Fibroblast of mammary gland (primary cell): ENCODE measurements around the gene GREM2.

Experiments
- DNase-seq: peaks from one replicate; pipeline ENCODE4 v3.0.0-alpha.2; 2010; ENCODE audit warnings: low read depth
- H3K4me3 ChIP-seq: 2 replicates; pipeline ENCODE4 v1.5.1; 2011; ENCODE audit warnings: low read depth, mild to moderate bottlenecking, low read length, moderate library complexity; ENCODE audit not compliant: control insufficient read depth
- TF ChIP-seq, protein P1 (sequence below): conservative IDR thresholded peaks from 2 replicates; pipeline ENCODE4 v1.5.1; 2011; ENCODE audit warnings: low read depth, low read length, inconsistent platforms; ENCODE audit not compliant: control insufficient read depth, insufficient read depth

GREM2 gene

DNA sequence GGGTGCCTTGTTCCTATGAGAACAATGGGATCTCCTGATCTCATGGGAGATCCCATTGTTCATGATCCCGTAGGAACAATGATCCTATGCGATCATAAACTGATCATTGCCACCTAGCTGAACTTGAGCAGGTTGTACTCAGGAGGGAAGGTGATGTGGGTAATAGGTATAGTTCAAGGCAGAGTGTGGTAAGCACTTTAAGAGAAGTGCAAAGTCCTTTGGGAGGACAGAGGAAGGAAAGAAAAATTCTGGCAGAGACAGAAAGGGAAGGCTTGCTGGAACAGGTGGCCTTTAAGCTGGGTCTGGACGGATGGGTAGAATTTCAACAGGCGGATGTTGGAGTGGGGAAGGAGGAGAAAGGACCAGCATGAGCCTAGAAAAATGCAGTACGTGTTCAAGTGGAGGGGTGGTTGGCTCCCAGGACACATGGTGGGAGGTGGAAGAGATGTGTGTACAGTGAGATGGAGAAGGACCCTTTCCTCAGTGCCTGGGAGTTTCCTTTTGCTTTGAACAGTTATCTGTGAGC lies 22.3 kb downstream of the GREM2 start:
- TF ChIP-seq, protein P1, sequence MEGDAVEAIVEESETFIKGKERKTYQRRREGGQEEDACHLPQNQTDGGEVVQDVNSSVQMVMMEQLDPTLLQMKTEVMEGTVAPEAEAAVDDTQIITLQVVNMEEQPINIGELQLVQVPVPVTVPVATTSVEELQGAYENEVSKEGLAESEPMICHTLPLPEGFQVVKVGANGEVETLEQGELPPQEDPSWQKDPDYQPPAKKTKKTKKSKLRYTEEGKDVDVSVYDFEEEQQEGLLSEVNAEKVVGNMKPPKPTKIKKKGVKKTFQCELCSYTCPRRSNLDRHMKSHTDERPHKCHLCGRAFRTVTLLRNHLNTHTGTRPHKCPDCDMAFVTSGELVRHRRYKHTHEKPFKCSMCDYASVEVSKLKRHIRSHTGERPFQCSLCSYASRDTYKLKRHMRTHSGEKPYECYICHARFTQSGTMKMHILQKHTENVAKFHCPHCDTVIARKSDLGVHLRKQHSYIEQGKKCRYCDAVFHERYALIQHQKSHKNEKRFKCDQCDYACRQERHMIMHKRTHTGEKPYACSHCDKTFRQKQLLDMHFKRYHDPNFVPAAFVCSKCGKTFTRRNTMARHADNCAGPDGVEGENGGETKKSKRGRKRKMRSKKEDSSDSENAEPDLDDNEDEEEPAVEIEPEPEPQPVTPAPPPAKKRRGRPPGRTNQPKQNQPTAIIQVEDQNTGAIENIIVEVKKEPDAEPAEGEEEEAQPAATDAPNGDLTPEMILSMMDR, result no peak
- no peak for DNase-seq
- H3K4me3 ChIP-seq, result no peak overlapping the region

DNA sequence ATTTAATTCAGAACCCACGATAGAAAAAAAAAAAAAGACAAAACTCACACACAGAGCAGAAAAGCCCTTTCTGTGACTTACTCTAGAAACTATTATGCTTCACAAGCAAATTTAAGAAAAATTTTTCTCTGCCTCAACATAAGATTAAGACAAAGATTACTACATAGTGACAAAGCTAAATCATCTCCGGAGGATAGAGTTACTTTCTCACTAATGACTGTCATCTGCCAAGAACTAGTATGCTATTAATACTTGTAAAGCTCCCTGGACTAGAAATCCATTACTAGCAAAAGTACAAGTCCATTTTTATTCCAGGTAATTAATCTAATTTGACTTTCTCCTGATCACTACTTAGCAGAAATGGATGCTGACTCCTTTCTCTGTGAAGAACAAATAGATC lies 25.9 kb downstream of the GREM2 start:
- H3K4me3 ChIP-seq, result no peak overlapping the region
- DNase-seq, result no peak
- TF ChIP-seq, protein P1, result no peak

DNA sequence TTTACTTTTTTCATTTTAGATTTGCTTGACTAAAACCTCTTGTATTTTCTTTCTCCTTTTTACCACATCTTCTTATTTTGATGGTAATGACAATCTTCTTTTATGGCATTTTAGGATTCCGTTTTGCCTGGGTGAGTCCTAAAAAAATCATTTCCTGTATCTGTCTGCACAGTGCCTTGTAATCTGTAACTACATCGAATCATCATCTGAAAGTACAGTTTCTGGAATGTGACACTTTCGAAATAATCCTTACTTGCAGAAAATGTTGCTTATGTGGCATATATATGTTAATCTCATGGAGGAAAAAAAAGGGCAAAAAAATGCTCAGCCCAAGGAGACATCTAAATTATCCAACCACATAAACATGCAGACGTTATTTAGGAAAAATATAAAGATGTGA lies 29.0 kb downstream of the GREM2 start:
- TF ChIP-seq, protein P1, result no peak
- peak; percentile 22 for DNase-seq
- no peak overlapping the region for H3K4me3 ChIP-seq

DNA sequence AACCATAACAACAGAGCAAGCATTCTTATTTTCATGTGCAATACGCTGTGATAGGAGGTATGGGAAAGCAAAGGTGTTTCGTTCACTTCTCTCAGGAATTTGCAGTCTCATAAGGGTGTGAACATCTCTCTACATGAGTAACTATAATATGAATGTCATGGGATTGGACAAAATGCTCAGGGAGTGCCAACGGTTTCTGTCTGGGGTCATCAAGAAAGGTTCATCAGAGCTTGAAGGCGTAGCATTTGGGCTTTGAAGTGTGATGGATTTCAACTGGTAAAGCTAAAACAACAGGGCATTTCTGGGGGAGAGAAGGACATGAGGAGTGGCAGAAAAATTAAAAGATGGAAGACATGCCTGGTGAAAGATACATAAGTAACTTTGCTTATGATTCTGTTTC lies 32.4 kb downstream of the GREM2 start:
- H3K4me3 ChIP-seq, result no peak overlapping the region
- no peak for DNase-seq
- TF ChIP-seq, protein P1, result no peak

DNA sequence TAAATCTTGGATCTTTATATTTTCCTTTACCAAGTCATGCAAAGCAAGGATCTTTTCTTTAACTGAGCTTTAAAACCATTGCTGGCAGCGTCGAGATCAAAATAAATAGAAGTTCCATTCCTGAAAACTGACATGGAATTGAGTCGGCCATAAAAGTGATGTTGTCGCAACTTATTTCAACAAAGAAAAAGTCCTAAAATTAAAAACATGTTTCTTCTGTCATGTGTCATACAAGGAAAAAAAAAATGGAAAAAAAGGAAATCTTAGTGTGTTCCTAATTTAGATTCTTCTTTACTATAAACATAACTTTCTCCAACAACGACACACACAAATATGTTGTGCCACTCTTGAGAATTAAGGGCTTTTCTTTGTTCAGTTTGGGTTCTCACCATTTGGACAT lies 34.9 kb downstream of the GREM2 start:
- DNase-seq, result no peak
- no peak overlapping the region for H3K4me3 ChIP-seq
- TF ChIP-seq, protein P1, result no peak

DNA sequence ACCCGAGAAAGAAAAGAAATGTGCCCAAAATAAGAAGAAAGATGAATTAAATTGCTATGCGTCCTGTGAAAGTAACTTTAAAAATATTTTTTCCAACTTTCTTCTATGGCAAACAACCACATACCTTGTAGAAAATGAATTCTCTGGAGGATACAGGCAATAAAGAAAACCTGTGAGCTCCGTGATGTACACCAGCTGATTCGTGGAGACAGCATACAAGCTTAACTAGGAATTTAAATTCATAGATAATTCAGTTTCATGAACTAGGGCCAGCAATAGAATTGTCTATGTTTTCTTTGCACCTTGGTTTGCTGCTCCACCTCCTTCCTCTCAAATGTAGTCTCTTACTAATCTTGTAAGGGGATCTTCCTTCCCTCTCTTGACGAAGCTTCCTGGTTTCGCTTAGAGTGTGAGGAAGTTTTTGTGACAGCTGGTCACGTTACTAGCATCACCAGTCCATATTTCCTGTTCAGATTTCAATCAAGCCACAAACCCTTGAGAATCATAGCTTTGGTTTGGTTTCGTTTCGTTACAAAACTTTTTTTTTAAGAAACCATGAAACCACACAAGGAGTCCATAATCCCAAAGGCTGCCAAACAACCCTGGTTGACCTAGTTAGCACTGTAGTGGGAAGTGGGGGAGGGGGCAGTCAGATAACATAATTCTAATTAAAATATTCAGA lies 35.8 kb downstream of the GREM2 start:
- TF ChIP-seq, protein P1, result no peak
- peak overlapping the region; percentile 36 for H3K4me3 ChIP-seq
- peak; percentile 83 for DNase-seq
